Stimulated activated CD4-positive, alpha-beta T cell treated with anti-CD3 and anti-CD28 coated beads, TNF-alpha, amount 100 ng/mL, for 48 hours (primary cell): ENCODE results near the gene AIF1.
A peak's percentile ranks its signal among the peaks of the same experiment; 100 is the strongest.

ENCODE experiments used
- DNase-seq, 3 donors: peaks; one replicate each; pipeline ENCODE4 v3.0.0-alpha.2; 2020; ENCODE audit warnings: low read depth in 3 of 3

The AIF1 gene

GRCh38 chr6:31620586-31621319 is 5.7 kb downstream of the AIF1 start, which contains the start of gene PRRC2A:
PRRC2A (plus strand) TSS chr6:31620715; CDS start chr6:31622790, 2,075 bp downstream.
- DNase-seq = peak; percentile 68 to 96 (median 69)

GRCh38 chr6:31621320-31621939 is 6.4 kb downstream of the AIF1 start:
- DNase-seq = no peak

GRCh38 chr6:31621991-31622390 is 7.0 kb downstream of the AIF1 start:
- DNase-seq = no peak

GRCh38 chr6:31622684-31623091 is 7.7 kb downstream of the AIF1 start:
- no peak for DNase-seq

GRCh38 chr6:31624070-31624469 is 9.0 kb downstream of the AIF1 start:
- DNase-seq = no peak

- DNase-seq = no peak
Measured at GRCh38 chr6:31626952-31627351, 11.9 kb downstream of the AIF1 start.

GRCh38 chr6:31627690-31628287 is 12.8 kb downstream of the AIF1 start:
- DNase-seq = no peak

- no peak for DNase-seq
Measured at GRCh38 chr6:31629014-31629413, 14.0 kb downstream of the AIF1 start.

GRCh38 chr6:31630177-31630934 is 15.3 kb downstream of the AIF1 start:
- DNase-seq = no peak

- no peak for DNase-seq
Measured at GRCh38 chr6:31631209-31631608, 16.2 kb downstream of the AIF1 start.

- no peak for DNase-seq
Measured at GRCh38 chr6:31631681-31632278, 16.7 kb downstream of the AIF1 start.

GRCh38 chr6:31632279-31632946 is 17.4 kb downstream of the AIF1 start:
- DNase-seq = no peak

GRCh38 chr6:31633447-31633846 is 18.4 kb downstream of the AIF1 start:
- no peak for DNase-seq

- DNase-seq = no peak
Measured at GRCh38 chr6:31634131-31634530, 19.1 kb downstream of the AIF1 start.

- DNase-seq = no peak
Measured at GRCh38 chr6:31634969-31635575, 20.0 kb downstream of the AIF1 start.

GRCh38 chr6:31636698-31637596 is 21.9 kb downstream of the AIF1 start:
- no peak for DNase-seq

- DNase-seq = no peak
Measured at GRCh38 chr6:31639043-31639442, 24.0 kb downstream of the AIF1 start.

GRCh38 chr6:31639449-31639861 is 24.4 kb downstream of the AIF1 start:
- DNase-seq = no peak

GRCh38 chr6:31640612-31641011 is 25.6 kb downstream of the AIF1 start:
- DNase-seq = no peak

GRCh38 chr6:31641370-31641769 is 26.3 kb downstream of the AIF1 start:
- DNase-seq = no peak
